Stimulated activated CD4-positive, alpha-beta T cell treated with anti-CD3 and anti-CD28 coated beads, Interleukin-2, amount 100 ng/mL, for 48 hours (primary cell): ENCODE measurements around the gene IL23R.

ENCODE experiments used
- DNase-seq, 2 donors: peaks; one replicate each; pipeline ENCODE4 v3.0.0-alpha.2; 2020

The IL23R gene

DNA sequence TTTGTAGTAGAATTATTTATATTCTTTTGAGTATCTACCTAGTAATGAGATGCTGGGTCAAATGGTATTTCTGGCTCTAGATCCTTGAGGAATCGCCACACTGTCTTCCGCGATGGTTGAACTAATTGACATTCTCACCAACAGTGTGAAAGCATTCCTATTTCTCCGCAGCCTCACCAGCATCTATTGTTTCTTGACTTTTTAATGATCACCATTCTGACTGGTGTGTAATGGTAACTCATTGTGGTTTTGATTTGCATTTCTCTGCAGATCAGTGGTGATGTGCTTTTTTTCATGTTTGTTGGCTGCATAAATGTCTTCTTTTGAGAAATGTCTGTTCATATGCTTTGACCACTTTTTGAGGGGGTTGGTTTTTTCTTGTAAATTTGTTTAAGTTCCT, 15.3 kb upstream of the IL23R start:
- no peak for DNase-seq

- DNase-seq, result no peak
Observed at GRCh38 chr1:67158401-67158800, 7.9 kb upstream of the IL23R start.

DNA sequence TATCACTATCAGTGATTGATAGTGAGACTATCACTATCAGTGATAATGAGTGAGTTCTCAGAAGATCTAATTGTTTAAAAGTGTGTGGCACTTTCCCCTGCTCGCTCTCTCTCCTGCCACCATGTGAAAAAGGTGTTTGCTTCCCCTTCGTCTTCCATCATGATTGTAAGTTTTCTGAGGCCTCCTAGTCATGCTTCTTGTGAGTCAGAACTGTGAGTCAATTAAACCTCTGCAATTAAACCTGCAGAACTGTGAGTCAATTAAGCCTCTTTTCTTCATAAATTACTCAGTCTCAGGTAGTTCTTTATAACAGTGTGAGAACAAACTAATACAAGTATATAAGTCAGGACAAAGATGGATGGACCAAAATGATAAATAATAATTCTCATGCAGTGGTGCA, 7.0 kb upstream of the IL23R start:
- DNase-seq, result no peak

DNA sequence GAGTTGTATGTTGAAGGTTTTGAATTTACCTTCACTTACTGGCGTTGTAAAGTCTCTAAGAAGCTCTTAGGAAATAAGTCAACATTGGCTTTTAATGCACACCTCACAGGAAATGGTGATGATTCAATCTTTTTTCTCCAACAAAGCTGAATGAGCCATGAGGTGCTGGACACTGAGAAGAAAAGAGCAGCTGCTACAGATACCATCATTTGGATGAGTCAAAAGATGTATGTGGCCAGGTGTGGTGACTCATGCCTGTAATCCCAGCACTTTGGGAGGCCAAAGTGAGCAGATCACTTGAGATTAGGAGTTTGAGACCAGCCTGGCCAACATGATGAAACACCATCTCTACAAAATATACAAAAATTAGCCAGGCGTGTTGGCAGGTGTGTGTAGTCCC, 3.3 kb upstream of the IL23R start:
- DNase-seq, result no peak

- no peak for DNase-seq
Observed at GRCh38 chr1:67165468-67166041, 699 bp upstream of the IL23R start.

GRCh38 chr1:67169496-67169895, 3.2 kb downstream of the IL23R start:
- DNase-seq, result no peak

DNA sequence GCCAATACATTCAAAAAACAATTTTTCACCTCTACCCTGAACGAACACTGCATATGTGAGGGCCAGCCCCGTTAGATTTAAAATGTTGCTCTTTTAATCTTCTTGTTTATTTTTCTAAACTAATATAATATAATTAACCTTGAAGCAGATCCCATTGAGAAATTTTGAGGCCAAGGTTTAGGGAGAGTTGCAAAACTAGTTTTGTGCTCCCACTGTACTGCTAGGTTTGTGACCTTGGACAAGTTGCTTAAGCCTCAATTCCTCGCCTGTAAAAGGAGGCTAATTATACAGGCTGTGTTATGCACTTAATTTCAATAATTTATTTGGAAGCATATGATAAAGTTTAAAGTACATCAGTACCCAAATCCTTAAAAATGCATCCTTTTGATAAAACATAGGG, 3.7 kb downstream of the IL23R start:
- no peak for DNase-seq

DNA sequence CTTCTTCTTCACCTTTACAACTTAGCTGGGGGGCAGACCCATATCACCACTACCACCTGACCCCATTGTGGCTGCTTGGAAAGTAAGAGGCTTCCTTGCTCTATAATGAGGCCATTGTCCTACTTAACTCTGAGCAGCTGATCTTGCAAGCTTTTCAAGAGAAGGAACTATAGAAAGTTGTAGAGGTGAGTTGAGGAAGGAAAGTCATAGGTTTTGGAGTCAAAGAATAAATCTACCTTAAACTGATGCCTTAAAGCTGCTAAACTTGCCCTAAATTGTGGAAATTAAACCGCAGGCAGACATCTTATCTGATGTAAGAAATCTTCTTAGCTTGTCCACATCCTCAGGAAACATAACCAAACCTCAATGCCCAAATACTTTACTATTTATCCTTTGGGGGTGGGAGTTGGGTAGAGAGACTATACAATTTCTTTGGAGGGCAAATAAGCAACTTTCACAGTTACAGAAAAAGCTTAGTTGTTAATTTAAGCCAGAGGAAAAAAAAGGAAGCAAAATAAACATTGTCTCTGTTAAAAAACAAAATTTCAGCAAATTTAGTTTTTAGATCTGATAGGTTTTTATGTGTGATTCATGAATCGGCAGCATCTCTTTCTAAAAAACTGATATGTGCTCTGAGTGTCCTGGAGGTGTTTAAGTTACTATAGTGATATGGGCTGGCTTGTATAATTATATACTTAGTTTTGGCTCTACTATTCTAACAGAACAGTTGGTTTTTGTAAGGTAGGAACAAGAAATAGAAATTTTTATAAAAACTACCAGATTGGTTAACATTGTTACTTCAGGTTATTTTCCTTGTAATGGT, 4.7 kb downstream of the IL23R start:
- no peak for DNase-seq

DNA sequence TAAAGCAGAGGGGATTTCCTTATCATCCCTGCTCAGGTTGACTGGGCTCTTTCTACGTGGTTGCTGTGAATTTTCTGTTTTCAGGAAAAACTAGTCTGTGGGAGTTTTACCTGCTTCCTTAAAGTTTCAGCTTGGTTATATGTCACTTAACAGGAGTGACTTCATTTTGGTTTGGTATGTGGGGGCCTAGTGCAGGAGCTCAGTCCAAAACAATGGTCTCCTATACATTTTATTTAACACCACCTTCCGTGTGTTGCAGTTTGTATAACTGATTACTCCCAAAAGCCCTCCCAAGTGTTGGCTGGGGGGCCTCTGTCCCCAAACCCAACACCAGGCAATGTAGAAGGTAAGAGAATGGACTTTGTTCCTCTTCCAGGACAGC, 5.3 kb downstream of the IL23R start:
- DNase-seq, result no peak

DNA sequence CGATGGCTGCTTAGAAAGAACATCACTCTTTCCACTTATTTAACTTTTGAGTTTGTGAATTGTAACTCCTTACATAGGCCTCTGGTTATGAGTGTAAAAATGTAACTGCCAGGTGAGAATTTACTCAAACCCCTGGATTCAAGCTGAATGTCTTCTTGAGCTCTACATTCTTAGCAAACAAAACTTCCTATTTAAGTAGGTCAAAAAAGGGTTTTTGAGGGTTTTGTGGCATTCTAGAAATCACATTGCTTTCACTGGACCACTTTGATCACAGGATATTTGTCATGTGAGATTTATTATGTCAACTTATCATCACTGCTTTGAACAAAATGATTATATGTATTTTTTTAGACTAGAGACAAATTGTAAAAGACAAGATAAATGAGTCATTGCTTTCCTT, 5.7 kb downstream of the IL23R start:
- DNase-seq, result no peak

- DNase-seq, result no peak
Observed at GRCh38 chr1:67173988-67174387, 7.7 kb downstream of the IL23R start.

GRCh38 chr1:67174716-67175284, 8.5 kb downstream of the IL23R start:
- no peak for DNase-seq

DNA sequence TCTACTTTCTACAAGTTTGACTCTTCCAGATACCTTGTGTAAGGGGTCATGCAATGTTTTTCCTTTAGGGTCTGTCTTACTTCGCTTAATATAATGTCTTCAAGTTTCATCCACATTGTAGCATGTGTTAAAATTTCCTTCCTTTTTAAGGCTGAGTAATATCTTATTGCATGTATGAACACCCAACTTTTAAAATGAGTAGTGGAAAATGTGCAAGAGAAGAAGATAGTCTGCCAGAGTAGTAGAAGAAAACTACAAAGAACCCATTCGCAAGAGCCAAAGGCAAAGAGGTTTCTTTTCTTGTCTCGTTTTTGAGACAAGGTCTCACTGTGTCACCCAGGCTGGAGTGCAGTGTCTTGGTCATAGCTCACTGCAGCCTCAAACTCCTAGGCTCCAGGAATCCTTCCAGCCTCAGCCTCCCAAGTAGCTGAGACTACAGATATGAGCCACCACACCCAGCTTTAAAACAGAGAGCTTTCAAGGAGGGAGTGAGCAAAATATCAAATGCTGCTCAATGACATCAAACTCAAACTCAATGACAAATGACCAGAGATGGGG, 9.4 kb downstream of the IL23R start:
- DNase-seq, result no peak

DNA sequence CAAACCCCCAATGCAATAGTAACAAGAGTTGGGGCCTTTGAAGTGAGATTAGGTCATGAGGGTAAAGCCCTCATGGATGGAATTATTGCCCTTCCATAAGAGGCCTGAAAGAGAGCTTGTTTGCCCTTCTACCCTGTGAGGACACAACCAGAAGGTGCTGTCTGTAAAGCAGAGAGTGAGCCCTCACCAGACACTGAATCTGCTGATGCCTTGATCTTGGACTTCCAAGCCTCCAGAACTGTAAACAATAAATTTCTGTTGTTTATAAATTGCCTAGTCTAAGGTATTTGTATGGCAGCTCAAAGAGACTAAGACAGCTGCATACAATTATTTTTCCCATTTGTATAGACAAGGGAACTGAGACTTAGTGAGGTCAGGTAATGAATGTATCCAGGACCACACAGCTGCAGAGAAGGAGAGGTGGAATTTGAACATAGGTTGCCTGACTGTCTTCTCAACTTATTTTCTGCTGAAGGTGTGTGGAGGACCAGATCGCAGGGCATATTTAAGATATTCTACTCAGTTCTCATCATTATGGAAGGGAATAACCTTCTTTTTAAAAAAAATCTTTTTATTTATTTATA, 18.7 kb downstream of the IL23R start:
- no peak for DNase-seq

DNA sequence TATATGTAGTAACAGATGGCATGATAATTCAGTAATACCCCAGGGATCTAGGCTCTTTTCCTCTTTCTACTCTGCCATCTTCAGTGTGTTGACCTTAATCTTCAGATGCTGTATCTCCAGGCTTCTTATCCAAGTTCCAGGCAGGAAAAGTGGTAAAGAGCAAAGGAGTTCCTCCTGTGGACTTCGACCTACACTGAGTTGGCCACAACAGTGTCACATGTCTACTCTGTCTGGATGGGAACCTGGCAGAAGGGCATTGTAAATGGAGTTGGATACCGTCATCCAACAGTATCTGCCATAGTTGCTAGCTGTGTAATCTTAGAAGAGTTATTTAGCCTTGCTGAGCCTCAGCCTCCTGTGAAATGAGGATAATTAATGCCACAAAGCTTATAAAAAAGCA, 21.9 kb downstream of the IL23R start:
- DNase-seq, result no peak

DNA sequence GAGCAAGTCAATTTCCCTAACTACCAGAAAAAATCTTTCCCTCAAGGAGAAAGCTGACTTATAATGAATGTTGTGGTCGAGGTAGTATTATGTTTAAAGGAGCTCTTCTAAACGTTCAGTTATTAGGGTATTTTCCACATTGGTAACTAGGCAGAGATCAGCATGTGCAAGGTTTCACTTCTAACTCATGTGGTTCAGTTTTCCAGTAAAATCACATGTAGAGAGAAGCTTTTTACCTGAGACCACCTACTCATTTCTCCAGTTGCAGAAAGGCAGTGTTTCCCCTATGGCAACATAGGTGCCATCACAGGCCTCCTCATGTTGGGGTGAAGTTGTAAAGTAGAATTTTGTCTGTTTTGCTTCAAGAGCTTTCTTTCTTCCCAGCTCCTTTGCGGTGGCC, 23.7 kb downstream of the IL23R start:
- no peak for DNase-seq

- no peak for DNase-seq
Observed at GRCh38 chr1:67190410-67190809, 24.2 kb downstream of the IL23R start.

DNA sequence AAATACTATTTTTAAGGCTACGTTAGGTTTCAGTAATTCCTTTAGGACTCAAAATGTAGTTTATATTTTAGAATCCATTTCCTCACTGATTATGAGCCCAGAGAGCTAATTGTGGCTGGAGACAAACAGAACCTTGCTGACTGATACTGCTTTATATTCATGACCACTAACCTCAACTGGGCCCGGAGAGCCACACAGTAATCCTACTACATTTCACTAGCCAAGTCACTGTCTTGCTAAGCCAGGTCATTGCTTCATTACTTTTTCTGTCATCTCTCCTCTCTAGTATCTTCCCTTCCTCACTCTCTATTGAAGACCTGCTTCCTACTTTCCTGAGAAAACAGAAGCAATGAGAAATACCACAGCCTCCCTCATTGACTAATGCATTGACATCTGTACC, 24.7 kb downstream of the IL23R start:
- DNase-seq, result no peak

DNA sequence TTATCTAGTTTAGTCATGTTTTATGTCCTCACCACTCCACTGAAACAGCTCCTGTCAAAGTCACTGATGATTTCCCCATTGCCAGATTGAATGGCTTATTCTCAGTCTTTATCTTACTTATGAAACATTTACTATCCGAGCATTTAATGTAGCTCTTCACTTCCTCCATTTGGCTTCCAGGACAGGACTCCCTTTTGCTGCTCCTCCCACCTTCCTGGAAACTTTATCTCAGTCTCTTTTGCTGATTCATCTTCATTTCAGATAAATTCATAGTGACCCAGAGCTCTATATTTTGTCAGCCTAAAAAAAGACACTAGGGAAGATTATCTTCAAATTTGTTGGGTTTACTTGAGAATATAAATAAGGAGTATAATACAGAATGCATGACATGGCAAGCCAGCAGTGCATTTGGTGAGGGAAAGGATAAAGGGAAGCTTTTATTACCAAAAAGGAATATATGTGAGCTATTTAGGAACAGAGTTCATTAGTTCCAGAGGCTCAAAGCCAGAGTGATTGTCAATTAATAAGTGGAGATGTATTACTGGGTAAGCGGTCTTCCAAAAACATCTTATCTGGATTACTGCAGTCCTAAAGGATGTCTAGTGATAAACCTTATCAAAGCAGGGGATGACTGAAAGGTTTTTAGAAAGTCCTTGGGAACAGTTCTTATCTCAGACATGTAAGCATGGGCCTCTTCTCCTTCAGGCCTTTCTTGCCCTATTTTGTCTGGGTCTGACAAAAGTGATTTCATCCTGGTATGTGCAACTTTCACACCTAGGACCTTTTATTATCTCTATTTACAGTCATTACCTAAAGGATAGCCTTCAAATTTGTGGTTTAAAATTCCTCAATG, 25.6 kb downstream of the IL23R start:
- DNase-seq, result no peak

GRCh38 chr1:67192902-67193301, 26.6 kb downstream of the IL23R start:
- no peak for DNase-seq

- DNase-seq, result no peak
Observed at GRCh38 chr1:67193704-67194103, 27.4 kb downstream of the IL23R start.

GRCh38 chr1:67194209-67194863, 28.1 kb downstream of the IL23R start:
- DNase-seq, result no peak
